ACHN (cell line): ENCODE data around the gene USP15.

Experiments used
- DNase-seq: peaks from one replicate; pipeline ENCODE4 v3.0.0-alpha.2; 2015
- in situ Hi-C: cut with HindIII; loops from 2 replicates; pipeline ENCODE4 v1.10.0; 2017; ENCODE audit warnings: low sequenced_read_pairs, low pct_ligation_motif_present, low pct_unique_long_range_greater_than_20kb

Gene USP15

DNA sequence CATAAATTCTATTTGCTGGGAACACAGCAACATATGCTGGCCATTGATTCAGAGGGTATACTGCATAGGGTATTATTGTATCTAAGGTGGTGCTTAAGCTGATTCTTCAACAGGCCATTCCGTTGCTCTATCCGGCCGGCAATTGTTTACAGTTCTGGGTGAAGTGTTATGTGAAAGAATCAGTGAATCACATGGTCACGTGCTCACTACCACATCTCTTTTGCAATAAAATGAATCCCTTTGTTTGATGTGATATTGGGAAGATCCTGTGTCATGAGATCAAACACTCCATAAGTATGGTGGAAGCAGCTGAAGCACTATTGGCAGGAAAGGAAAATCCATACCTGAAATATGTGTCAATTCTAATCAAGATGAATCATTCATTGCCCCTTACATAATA lies 7.6 kb upstream of the USP15 start:
- no peak for DNase-seq
- in situ Hi-C loops: no loop called here

DNA sequence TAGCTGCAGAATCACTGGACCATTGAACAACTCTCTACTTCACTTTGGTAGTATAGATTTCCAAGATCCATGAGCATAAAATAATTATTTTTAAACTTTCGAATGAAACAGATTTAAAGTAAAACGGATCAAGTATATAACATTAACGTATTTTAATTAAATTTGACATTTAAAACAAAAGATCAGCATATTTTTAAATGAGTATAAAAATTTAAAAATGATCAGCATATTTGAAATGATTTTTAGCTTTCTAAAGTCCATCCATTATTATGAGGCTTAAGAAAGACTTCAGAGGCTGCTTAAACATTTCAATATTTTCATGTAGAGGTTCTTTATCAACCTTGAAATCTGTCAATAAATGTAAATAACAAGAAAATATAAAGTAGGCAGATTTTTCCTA lies 5.2 kb upstream of the USP15 start:
- no peak for DNase-seq
- in situ Hi-C loops: no loop called here

DNA sequence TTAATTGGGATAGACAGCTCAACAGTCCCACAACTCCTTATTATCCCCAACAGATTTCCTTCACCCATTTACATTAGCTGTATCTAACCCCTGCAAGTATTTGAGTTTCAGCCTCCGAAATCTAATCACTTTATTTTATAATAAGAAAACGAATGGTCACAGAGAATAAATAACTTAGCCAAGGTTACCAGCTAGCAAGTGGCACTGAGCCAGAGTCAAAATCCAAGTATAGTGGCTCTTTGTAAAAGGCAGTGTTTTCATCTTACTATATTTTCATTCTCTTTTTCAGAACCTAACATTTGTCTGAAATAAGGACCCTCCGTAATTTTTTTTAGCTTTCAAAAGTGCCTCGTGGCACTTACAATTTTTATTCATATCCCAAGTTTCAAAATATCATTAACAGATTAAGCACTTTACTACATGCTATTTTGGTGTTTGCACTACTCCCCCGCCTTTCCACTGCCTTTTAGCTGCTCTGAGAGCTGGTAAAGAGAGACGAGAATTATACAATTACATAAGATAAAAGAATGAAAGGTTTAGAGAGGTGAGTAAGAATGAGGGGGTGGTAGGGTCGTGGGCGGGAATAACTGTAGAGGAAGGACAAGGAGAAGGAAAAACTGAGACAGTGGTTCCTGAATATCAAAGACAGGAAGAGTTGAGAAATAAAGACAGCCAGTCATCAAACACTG lies 3.7 kb upstream of the USP15 start:
- DNase-seq: no peak
- in situ Hi-C loops: no loop called here

DNA sequence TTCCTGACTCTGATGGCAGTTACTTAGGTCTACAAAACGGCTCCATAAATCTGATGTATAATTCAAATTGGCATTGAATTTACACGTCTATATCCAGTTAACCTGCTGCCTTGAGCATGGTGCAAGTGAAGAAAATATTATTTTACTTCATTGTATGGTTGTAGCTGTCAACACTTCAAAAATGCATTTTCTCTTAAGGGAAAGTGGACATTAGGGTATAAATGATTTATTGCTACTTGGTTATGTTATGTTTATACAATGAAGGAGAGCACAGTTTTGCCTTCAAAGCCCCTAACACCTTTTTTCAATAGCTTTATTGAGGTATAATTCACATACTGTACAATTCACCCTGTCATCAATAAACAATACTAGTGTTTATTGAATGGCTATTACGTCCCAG lies 2.0 kb upstream of the USP15 start:
- in situ Hi-C loops: no loop called here
- no peak for DNase-seq

DNA sequence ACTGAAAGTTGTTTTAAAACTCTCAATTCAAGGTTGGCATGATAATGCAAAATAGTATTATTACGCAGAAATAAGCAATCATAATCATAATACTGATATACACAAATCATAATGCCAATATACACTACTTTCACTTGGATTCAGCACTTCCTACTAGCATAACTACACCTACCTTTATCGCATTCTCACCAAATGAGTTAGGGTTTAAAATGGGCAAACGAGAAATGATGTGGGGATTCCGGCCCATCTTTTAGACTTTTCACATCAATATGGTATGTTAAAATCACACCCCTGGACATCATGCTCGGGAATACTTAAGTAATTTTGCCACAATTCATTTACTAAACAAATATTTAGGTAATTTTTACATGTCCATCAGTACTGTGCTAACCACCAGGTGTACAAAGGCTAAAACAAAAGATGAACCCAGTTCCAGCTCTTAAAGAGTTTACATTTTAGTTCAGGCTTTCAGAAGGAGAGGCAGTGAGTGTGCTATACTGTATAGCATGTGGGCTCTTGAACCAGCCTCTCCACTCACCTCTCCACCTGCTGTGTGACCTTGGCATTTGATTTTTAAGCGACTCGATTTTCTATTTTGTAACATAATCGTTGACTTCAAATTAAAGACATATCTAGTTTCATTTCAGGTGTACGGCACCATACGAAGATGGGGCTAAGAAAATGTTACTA lies 1.1 kb upstream of the USP15 start:
- in situ Hi-C loops: no loop called here
- no peak for DNase-seq

DNA sequence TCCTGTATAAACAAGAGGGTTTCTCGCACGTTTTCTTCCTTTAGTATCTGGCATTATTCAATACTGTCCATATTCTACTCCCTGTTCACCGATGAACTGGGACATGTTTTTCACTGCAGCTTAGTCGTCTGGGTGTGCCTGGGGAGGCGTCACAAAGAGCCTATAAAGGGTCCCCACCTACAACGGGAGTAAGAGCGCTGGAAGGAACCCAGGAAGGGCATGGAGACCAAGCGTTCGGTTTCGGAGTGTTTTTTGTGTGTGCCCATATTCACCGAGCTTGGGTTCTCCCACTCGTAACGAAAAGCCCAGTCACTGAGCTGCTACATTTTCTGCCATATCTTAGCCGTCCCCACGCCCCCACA lies 592 bp upstream of the USP15 start:
- no peak for DNase-seq
- in situ Hi-C loops: no loop called here

DNA sequence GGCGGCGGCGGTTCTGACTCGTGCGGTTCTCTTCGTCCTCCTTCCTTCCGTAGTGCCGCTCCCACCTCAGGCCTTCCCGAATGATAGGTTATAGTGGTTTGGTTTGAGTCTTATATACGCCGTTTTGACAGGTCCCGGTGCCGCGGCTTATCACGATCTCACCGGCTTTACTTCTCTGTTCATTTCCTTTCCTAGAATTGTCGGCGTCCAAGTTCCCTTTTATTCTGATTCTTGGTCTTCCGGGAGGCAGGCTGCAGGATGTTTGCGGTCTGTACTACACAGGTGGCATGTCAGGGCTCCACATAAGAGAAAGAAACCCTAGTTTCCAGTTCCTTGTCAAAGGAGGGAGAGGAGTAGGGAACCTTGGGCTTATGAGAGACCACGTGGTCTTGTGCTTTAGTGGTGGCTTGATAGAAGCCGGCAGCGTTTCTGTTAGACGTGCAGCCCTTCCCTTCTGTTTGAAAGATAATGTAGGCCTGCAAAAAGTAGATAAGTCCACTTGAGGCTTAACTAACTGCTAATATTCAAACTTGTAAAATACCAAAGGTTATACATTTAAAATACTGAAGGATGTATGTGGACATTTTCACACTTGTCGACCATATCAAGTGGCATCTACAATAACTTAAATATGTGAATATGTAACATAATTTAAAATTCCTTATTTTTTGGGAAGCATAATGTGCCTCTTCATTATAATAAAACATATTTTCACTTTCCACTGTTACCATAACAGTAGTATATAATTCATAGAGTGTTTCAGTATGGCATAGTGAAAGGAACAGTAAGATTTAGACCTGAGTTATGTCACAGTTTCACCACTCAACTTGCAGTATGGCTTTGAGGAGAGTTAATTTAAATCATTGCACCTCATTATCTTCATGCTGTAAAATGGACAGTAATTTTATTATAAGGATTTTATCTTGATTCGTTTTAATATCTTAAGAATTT lies 804 bp downstream of the USP15 start:
- peak; percentile 73 for DNase-seq
- in situ Hi-C loops: no loop called here

DNA sequence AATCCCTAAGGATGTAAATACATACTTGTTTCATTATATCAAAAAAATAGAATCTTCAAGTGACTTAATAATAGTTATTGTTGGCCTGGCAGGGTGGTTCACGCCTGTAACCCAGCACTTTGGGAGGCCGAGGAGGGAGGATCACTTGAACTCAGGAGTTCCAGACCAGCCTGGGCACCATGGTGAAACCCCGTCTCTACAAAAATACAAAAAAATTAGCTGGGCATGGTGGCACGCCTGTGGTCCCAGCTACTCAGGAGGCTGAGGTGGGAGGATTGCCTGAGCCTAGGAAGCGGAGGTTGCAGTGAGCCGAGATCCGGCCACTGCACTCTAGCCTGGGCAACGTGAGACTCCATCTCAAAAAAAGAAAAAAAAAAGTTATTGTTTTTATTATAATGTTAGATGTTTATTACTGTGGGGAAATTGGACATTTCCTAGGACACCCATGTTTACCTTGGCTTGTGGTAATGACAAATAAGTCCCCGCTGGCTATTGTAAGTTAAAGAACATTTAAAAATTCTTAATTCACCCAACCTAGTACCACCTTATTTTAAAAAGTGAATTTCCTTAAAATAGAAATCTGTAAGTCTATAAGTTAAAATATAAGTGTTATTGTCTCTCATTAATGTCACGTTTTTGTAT lies 1.8 kb downstream of the USP15 start:
- in situ Hi-C loops: no loop called here
- no peak for DNase-seq

DNA sequence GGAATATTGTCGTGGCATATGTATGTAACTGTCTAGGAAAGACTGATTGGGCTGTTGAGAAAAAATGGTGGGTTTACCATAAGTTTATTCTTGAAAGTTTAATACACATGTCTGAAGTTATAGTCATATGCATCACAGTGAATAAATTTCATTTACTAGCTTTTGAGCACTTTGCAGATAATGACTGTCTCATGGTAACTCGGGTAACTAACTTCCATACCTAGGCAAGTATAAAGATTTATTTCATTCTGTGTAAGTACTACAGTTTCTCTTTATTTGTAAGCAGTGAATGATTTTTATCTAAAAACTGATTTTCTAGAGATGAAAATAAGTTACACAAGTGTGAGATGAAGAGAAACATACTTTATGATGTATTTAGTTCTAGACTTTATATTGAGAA lies 3.0 kb downstream of the USP15 start:
- in situ Hi-C loops: no loop called here
- DNase-seq: no peak

DNA sequence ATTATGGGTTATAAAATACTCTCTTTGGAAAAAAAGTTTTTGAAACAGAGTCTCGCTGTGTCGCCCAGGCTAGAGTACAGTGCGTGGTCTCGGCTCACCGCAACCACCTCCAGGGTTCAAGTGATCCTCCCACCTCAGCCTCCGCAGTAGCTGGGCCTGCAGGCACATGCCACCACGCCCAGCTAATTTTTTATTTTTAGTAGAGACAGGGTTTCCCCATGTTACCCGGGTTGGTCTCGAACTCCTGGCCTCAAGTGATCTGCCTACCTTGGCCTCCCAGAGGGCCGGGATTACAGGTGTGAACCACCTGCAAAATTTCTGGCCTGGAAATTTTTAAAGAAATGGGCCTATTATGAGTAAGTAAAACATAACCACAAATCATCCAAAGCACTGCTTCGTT lies 3.8 kb downstream of the USP15 start:
- in situ Hi-C loops: no loop called here
- DNase-seq: no peak

DNA sequence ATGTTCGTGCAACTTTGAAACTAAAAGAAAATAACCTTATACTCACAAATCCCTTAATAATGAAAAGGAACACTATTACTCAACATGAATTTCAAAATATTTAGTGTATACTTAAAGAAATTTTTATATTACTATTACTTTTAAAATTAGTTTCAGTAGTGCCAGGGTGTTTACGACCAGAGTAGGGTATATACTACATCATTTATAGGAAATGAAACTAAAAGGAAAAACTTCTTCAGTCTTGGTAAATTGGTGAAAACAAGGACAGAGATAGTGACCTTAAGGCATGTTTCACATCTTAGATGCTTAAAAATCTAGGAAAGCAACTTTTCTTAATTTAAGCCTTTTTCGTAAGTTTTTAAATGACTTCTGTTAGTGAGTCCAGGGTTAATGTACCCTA lies 4.5 kb downstream of the USP15 start:
- no peak for DNase-seq

DNA sequence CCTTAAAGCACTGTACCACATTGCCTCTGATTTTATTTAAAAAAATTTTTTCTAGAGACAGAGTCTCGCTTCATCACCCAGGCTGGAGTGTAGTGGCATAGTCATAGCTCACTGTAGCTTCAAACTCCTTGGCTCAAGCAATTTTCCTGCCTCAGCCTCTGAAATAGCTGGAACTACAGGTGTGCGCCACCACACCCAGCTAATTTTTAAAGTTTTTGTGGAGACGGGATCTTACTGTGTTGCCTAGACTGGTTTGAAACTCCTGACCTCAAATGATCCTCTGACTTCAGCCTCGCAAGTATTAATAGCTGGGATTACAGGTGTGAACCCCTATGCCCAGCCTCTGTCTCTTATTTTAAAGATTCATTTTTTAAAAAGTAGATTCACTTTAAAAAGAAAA lies 5.3 kb downstream of the USP15 start:
- in situ Hi-C loops: no loop called here
- DNase-seq: no peak

More for the DNA sequence above, 4.5 kb downstream of the USP15 start:
- in situ Hi-C loops: no loop called here

DNA sequence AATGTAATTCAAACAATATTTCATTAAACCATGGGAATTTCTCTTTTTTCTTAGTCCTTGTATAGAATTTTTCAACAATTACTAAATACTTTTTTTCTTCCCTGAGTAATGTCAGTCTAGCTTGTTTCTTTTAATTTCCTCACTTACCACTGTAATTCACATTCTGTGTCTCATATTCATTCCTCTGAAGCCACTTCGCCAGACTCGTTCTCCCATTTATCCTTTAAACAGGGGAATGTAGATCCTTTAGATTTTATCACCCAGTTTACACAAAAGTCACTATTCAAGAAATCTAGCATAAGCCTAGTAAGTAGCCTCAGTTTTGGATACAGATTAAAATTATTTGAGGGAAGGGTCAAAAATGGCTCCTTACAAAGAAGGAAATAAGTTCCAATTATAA lies 6.8 kb downstream of the USP15 start:
- in situ Hi-C loops: no loop called here
- no peak for DNase-seq

DNA sequence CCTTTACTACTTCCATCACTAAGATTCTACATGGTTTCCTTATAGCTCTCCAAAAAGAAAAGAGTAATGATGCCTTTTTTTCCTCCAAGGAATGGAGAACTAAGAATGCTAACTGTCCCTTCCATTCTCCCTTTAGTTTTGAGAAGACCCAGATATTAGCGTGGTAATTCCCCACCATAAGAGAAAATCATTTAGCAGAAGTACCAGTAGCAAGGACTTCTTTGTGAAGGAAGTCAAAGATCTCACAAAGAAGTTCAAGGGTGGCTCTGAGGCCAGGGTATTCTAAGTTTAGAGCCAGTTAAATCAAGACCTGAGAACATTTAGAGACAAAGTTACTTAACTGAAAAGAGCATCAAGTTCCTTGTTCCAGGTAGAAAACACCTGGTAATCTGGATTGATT lies 7.3 kb downstream of the USP15 start:
- DNase-seq: no peak
- in situ Hi-C loops: no loop called here

DNA sequence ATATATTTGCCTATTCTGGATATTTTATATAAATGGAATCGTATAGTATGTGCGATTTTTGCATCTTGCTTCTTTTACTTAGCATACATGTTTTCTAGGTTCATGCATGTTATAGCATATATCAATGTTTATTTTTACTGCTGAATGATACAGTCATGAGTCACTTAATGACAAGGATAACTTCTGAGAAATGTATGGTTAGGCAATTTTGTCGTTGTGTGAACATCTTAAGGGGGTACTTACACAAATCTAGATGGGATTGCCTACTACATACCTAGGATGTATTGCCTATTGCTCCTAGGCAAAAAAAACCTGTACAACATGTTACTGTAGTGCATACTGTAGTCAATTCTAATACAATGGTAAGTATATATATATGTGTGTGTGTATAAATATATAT lies 8.8 kb downstream of the USP15 start:
- DNase-seq: no peak
- in situ Hi-C loops: no loop called here

DNA sequence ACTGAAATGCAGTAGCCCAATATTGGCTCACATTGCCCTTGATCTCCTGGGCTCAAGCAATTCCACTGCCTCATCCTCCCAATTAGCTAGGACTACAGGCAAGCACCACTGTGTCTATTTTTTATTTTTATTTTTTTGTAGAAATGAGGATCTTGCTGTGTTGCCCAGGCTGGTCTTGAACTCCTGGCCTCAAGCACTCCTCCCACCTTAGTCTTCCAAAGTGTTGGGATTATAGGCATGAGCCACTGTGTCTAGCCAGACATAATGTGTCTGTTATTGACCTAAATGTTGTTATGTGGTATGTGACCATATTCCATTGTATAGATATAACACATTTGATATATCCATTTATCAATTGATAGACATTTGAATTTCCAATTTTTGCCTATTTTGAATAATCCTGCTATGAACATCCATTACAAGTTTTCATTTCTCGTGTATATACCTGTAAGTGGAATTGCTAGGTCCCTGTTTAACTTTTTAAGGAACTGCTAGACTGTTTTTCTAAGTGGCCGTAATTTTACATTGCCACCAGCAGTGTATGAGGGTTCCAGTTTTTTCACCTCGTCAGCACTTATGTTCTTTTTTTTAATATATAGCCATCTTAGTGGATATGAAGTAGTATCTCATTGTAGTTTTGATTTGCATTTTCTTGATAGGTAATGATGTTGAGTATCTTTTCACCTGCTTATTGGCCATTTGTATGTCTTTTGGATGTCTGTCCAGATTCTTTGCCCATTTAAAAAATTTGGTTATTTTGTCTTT lies 9.4 kb downstream of the USP15 start:
- in situ Hi-C loops: no loop called here
- no peak for DNase-seq

DNA sequence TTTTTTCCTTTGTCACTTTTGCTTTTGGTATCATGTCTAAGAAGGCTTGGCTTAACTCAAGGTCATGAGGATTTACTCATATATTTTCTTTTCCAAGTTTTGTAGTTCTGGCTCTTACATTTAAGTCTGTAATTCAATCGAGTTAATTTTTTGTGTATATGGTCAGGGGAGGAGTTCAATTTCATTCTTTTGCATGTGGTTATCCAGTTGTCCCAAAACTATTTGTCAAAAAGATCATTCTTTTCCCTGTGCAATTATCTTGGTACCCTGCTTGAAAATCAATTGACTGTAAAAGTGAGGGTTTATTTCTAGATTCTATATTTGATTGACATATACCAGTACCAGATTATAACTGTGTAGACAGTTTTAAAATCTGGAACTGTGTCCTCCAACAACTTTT lies 10.2 kb downstream of the USP15 start:
- in situ Hi-C loops: no loop called here
- no peak for DNase-seq

DNA sequence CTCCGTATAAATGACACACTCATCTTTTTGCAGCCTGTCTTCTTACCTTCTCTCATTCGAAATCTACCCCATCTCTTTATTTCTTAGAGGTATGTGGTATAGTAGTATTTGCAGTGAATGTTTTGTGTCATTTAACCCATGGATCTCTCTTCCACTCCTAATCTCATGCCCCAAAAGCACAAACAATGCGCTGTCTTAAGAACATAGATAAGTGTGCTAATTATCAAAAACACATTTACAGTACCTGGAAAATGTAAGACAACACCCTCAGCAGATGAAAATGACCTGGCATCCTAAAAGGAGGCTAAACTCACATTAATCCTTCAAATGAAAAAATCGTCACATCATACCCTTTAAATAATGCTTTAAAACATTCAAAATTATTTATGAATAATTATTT lies 10.7 kb downstream of the USP15 start:
- no peak for DNase-seq
- in situ Hi-C loops: no loop called here
